ENCODE measurements around the gene DCLRE1A. TPM values are rescaled to one million over a fixed set of nuclear protein-coding genes. Genes with fewer than 3 reads are reported as not detected.

The DCLRE1A gene
- total RNA-seq, 1 donor from 2014 or later = 7.5 TPM

DNA sequence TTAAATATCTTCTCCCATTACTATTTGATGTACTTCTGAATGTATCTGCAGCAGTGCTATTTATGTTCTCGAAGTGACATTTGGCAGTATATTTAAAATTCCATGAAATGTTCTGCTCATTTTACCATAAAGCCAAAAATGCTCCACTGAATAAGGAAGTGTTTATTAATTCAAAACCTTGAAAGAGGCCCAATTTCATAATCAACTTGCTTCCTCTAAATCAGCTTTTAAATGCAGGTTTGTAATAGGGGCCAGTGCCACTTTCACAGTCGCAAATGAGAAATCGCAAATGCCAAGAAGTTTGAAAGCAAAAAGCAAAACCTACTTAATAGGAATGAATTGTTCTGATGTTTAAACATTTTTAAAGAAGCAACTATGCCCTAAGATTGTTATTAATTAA lies 12.0 kb upstream of the DCLRE1A start:
- DNase-seq (ENCODE audit: low spot score) = no peak
- H3K27me3 Mint-ChIP-seq (ENCODE audit: unreplicated experiment) = no peaks in the 10 kb centered on the region
- H3K36me3 Mint-ChIP-seq (ENCODE audit: low read depth, unreplicated experiment) = peaks cover 4% of the 10 kb centered on the region
- H3K4me3 Mint-ChIP-seq (ENCODE audit: unreplicated experiment) = no peak overlapping the region
- no peaks in the 10 kb centered on the region for H3K4me1 Mint-ChIP-seq (ENCODE audit: unreplicated experiment)
- H3K27ac Mint-ChIP-seq (ENCODE audit: unreplicated experiment) = no peak overlapping the region
- TF ChIP-seq, protein P1, sequence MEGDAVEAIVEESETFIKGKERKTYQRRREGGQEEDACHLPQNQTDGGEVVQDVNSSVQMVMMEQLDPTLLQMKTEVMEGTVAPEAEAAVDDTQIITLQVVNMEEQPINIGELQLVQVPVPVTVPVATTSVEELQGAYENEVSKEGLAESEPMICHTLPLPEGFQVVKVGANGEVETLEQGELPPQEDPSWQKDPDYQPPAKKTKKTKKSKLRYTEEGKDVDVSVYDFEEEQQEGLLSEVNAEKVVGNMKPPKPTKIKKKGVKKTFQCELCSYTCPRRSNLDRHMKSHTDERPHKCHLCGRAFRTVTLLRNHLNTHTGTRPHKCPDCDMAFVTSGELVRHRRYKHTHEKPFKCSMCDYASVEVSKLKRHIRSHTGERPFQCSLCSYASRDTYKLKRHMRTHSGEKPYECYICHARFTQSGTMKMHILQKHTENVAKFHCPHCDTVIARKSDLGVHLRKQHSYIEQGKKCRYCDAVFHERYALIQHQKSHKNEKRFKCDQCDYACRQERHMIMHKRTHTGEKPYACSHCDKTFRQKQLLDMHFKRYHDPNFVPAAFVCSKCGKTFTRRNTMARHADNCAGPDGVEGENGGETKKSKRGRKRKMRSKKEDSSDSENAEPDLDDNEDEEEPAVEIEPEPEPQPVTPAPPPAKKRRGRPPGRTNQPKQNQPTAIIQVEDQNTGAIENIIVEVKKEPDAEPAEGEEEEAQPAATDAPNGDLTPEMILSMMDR (IDR thresholded peaks at IDR 0.05; ENCODE audit: unreplicated experiment) = no peak
- H3K9me3 Mint-ChIP-seq (ENCODE audit: unreplicated experiment) = no peaks in the 10 kb centered on the region

DNA sequence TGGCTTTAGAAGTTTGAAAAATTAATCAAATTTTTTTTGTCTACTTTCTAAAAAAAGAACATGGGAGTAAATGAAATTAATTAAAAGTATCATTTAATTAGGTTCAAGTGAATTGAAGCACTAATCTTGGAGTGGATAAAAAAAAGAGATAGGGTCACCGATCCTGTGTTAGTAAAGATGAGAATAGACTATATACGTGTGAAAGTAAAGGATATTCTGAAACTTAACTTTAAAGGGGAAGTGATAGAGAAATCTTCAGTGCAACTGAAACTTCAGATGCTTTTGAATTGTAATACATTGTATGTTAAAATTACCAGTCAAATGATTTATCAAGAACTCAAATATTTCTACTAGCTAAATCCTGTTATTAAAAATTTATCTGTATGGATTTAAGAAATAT lies 5.4 kb upstream of the DCLRE1A start:
- H3K4me3 Mint-ChIP-seq (ENCODE audit: unreplicated experiment) = no peak overlapping the region
- peaks cover 14% of the 10 kb centered on the region for H3K4me1 Mint-ChIP-seq (ENCODE audit: unreplicated experiment)
- H3K27me3 Mint-ChIP-seq (ENCODE audit: unreplicated experiment) = no peaks in the 10 kb centered on the region
- TF ChIP-seq, protein P1 (IDR thresholded peaks at IDR 0.05; ENCODE audit: unreplicated experiment) = no peak
- H3K36me3 Mint-ChIP-seq (ENCODE audit: low read depth, unreplicated experiment) = peaks cover 9% of the 10 kb centered on the region
- no peak for DNase-seq (ENCODE audit: low spot score)
- H3K9me3 Mint-ChIP-seq (ENCODE audit: unreplicated experiment) = no peaks in the 10 kb centered on the region
- no peak overlapping the region for H3K27ac Mint-ChIP-seq (ENCODE audit: unreplicated experiment)

DNA sequence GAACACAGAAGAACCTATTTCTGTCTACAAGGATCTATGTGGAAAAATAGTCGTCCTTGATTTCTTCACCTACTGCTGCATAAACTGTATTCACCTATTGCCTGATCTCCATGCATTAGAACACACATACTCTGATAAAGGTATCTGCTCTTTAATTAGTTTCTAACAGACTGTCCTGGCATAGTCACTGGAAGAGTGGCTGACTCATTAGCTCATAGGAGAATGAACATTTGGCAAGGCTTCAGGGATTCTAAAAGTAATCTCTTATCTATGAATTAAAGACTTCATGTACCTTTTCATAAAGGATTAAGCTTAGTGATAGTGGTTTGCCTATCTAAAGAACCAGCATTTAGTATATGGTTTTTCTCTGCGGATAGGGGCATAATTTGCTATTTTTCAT lies 4.7 kb upstream of the DCLRE1A start:
- H3K27ac Mint-ChIP-seq (ENCODE audit: unreplicated experiment) = no peak overlapping the region
- no peak for DNase-seq (ENCODE audit: low spot score)
- no peak overlapping the region for H3K4me3 Mint-ChIP-seq (ENCODE audit: unreplicated experiment)
- H3K27me3 Mint-ChIP-seq (ENCODE audit: unreplicated experiment) = no peaks in the 10 kb centered on the region
- H3K9me3 Mint-ChIP-seq (ENCODE audit: unreplicated experiment) = no peaks in the 10 kb centered on the region
- H3K4me1 Mint-ChIP-seq (ENCODE audit: unreplicated experiment) = peaks cover 17% of the 10 kb centered on the region
- TF ChIP-seq, protein P1 (IDR thresholded peaks at IDR 0.05; ENCODE audit: unreplicated experiment) = no peak
- peaks cover 7% of the 10 kb centered on the region for H3K36me3 Mint-ChIP-seq (ENCODE audit: low read depth, unreplicated experiment)

DNA sequence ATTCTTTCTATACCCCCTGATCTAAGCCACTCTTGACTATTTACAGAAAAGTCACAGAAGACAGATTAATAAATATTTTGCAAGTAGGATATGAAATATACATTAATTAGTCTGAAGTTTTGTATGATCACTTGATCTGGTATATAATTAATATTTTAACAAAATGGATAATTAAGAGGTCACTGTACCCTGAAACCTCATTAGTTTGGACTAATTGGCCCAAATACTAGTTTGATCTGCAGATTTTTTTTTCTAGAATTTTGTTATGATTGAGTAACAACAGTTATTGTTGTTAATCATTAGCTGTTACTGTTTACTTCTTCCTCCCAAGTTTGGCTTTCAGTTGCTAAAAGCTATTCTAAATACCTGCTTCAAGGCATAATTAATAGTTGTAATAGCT lies 3.3 kb upstream of the DCLRE1A start:
- Mint-ChIP-seq H3K36me3 (ENCODE audit: low read depth, unreplicated experiment) (peaks cover 7% of the 10 kb centered on the region), H3K9me3 (ENCODE audit: unreplicated experiment) (no peaks in the 10 kb centered on the region), H3K4me3 (ENCODE audit: unreplicated experiment) (no peak overlapping the region), H3K4me1 (ENCODE audit: unreplicated experiment) (peaks cover 19% of the 10 kb centered on the region), H3K27me3 (ENCODE audit: unreplicated experiment) (no peaks in the 10 kb centered on the region), H3K27ac (ENCODE audit: unreplicated experiment) (no peak overlapping the region)
- TF ChIP-seq, protein P1 (IDR thresholded peaks at IDR 0.05; ENCODE audit: unreplicated experiment) = no peak
- DNase-seq (ENCODE audit: low spot score) = no peak

DNA sequence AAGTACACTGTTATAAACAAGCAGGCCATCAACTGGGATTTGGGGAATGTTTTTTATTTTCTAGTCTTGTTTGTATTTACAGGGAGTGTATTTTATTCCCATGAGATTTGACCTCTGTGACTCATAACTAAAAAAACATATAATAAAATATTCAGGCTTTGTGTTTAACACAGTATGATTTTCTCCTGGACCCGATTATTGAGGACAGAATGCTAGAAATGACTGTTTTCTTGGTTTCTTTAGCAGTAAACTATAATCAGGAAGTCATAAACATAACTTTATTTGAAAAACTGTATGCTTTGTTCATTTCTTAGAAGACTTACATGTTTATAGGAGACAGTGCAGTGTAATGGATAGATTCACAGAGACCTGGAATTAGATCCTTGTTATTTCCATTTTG lies 2.7 kb upstream of the DCLRE1A start:
- Mint-ChIP-seq H3K27me3 (ENCODE audit: unreplicated experiment) (no peaks in the 10 kb centered on the region), H3K4me1 (ENCODE audit: unreplicated experiment) (peaks cover 19% of the 10 kb centered on the region), H3K9me3 (ENCODE audit: unreplicated experiment) (no peaks in the 10 kb centered on the region), H3K27ac (ENCODE audit: unreplicated experiment) (no peak overlapping the region), H3K36me3 (ENCODE audit: low read depth, unreplicated experiment) (peaks cover 7% of the 10 kb centered on the region), H3K4me3 (ENCODE audit: unreplicated experiment) (no peak overlapping the region)
- TF ChIP-seq, protein P1 (IDR thresholded peaks at IDR 0.05; ENCODE audit: unreplicated experiment) = no peak
- no peak for DNase-seq (ENCODE audit: low spot score)
